ENCODE results near the gene COLEC11.

- TF ChIP-seq, protein P1, sequence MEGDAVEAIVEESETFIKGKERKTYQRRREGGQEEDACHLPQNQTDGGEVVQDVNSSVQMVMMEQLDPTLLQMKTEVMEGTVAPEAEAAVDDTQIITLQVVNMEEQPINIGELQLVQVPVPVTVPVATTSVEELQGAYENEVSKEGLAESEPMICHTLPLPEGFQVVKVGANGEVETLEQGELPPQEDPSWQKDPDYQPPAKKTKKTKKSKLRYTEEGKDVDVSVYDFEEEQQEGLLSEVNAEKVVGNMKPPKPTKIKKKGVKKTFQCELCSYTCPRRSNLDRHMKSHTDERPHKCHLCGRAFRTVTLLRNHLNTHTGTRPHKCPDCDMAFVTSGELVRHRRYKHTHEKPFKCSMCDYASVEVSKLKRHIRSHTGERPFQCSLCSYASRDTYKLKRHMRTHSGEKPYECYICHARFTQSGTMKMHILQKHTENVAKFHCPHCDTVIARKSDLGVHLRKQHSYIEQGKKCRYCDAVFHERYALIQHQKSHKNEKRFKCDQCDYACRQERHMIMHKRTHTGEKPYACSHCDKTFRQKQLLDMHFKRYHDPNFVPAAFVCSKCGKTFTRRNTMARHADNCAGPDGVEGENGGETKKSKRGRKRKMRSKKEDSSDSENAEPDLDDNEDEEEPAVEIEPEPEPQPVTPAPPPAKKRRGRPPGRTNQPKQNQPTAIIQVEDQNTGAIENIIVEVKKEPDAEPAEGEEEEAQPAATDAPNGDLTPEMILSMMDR (IDR thresholded peaks at IDR 0.05 in 8 of 11, conservative IDR thresholded peaks at IDR 0.05 in 3 of 11): no peak
- TF ChIP-seq POLR2A (IDR thresholded peaks at IDR 0.05) (no peak), POLR2AphosphoS5 (IDR thresholded peaks at IDR 0.05) (no peak)
These were observed 33.3 kb downstream of the COLEC11 start for GRCh38 chr2:3628241-3628679.

All from spleen (tissue), 7 donors.